22Rv1 (cell line): ENCODE results near the gene ROPN1.
"Not testable (repeated sequence)": the region's sequence is repeated elsewhere in the genome, so short reads cannot be mapped to it uniquely, and the experiment has no call there.

Experiments
- H3K27ac ChIP-seq: fragments of 450-650 bp; 2 replicates; pipeline ENCODE4 v1.5.1; 2017
- CTCF ChIP-seq: fragments of 450-650 bp; IDR thresholded peaks from 2 replicates; pipeline ENCODE4 v1.5.1; 2017; ENCODE audit warnings: mild to moderate bottlenecking
- ZFX ChIP-seq: fragments of 450-650 bp; IDR thresholded peaks from 2 replicates; pipeline ENCODE4 v1.6.1; 2017; ENCODE audit warnings: antibody characterized with exemption, borderline replicate concordance

ROPN1 gene

GRCh38 chr3:124033360-124034015 is 41.6 kb upstream of the ROPN1 start, which contains the start of gene KALRN:
Gene KALRN, plus strand, starts transcription at chr3:124033369.
- TF ChIP-seq ZFX = no peak
- peak; percentile 31; the same call in 1 of the 2 replicates for TF ChIP-seq CTCF
- H3K27ac ChIP-seq = peak within 1 kb of the TSS; percentile 32; the same call in 1 of the 2 replicates

DNA sequence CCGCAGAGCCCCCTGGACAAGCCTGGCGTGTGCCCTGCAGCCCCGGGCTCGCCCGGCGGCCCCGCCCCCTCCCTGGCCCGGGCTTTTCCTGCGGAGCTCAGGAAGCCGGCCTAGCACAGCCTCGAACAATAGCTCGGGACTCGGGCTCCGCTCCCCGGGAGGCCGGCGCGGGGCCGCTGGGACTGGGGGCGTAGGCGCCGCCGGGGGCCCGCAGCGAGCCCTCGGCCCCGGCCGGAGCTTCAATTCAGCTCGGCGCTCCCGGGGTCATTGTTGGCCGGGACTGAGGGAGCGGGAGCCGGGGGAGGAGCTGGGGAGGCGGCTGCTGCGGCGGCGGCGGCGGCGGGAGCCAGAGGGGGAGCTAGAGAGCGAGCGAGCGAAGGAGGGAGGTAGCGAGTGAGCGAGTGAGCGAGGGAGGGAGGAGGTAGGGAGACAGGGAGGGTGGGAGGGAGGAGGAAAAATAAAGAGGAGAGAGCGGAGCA is 41.0 kb upstream of the ROPN1 start:
- no peak for TF ChIP-seq ZFX
- peak; percentile 90 for TF ChIP-seq CTCF
- H3K27ac ChIP-seq = peak overlapping the region; percentile 32; the same call in 1 of the 2 replicates

DNA sequence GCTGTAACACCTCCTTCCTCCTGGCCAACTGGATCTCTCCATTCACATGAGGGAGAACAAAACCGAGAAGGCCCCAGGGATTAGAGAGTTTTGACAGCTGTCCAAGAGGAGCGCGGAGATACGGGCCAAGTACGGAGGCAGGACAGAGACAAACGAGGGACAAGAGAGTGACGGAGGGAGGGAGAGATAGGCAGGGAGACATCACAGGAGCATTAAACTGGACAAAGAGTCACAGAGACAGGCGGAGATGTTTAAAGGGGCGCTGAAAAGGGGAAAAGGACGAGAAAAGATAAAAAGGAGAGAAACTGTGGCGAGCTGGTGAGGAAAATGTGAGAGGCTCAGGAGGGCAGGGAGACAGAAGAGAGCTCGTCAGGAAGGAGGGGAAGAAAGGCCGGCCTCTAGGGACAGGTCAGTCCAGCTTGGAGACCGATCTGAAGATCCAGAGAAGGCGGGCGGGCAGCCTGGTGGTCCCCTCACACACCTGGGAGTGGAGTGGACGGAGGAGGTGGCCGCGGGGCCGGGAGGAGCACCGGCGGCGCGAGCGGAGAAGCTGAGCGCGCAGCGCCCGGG is 40.5 kb upstream of the ROPN1 start:
- TF ChIP-seq CTCF (no peak), ZFX (no peak)
- H3K27ac ChIP-seq = peak overlapping the region; percentile 32; the same call in 1 of the 2 replicates

- TF ChIP-seq ZFX (no peak), CTCF (no peak)
- H3K27ac ChIP-seq = no peak overlapping the region
These were observed 34.6 kb upstream of the ROPN1 start for GRCh38 chr3:124026516-124026915.

DNA sequence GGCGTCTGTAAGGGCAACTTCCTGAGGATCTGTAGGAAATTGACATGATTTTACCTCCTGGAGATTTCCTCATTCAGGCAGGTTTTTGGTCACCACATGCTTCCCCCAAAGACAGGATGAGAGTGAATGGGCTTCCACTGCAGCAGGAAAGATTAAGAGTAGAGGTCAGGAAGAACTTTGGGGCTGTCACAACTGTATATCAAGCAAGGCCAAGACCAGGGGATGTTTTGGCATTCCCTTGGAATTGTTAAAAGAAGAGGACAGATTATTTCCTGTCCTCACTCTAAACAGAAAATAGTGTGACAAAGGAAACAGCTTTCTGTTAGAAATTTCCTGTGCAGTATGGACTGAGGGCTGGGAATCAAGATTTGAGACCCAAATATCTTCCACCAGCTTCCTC is 31.6 kb upstream of the ROPN1 start:
- not testable (repeated sequence) for H3K27ac ChIP-seq

GRCh38 chr3:124019291-124019690 is 27.4 kb upstream of the ROPN1 start:
- TF ChIP-seq ZFX (no peak), CTCF (no peak)
- H3K27ac ChIP-seq = no peak overlapping the region

DNA sequence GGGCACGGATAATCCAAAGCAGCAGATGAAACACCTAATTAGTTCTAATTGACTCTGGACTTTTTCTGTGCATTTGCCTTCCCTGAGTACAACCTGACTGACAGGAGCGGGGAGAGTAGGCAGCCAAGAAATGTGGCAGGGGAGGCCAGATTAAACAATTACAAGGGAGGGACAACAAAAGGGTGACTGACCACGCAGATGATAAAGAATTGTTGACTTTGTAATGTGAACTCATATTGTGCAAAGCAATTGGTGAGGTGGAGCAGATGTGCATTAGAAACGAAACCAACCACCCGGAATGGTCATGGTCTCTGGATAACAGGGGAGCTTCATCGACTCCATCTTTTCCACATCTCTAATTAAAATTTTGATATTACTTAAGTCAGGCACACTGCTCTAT is 25.6 kb upstream of the ROPN1 start:
- H3K27ac ChIP-seq = not testable (repeated sequence)

GRCh38 chr3:124016483-124016882 is 24.6 kb upstream of the ROPN1 start:
- not testable (repeated sequence) for H3K27ac ChIP-seq
- peak; percentile 56 for TF ChIP-seq CTCF
